HepG2 (cell line): ENCODE data around the gene SEC63.

Experiments
- CTCF ChIP-seq: sonication (generic); formaldehyde crosslinking; IDR thresholded peaks from 2 replicates; pipeline ENCODE4 v1.5.0; 2020; ENCODE audit warnings: mild to moderate bottlenecking, missing genetic modification reagents, moderate library complexity
- HDAC1 ChIP-seq: sonication (generic); formaldehyde crosslinking; IDR thresholded peaks from 2 replicates; pipeline ENCODE4 v1.5.1; 2020; ENCODE audit warnings: mild to moderate bottlenecking, missing genetic modification reagents
- KDM1A ChIP-seq: IDR thresholded peaks from 2 replicates; pipeline ENCODE4 v1.6.1; 2016; ENCODE audit warnings: missing compliant biosample characterization
- RNF219 ChIP-seq: sonication (generic); formaldehyde crosslinking; IDR thresholded peaks from 2 replicates; pipeline ENCODE4 v1.5.0; 2020; ENCODE audit warnings: mild to moderate bottlenecking, missing genetic modification reagents
- ZNF619 ChIP-seq: sonication (generic); formaldehyde crosslinking; IDR thresholded peaks from 2 replicates; pipeline ENCODE4 v1.4.0; 2020; ENCODE audit warnings: mild to moderate bottlenecking, missing genetic modification reagents

- TF ChIP-seq CTCF (CRISPR knock-in tag) (no peak), ZNF619 (CRISPR knock-in tag) (no peak), KDM1A (no peak), RNF219 (no peak), HDAC1 (no peak)
These were observed 63.1 kb downstream of the SEC63 start for GRCh38 chr6:107894809-107895396.
